Hematopoietic multipotent progenitor cell treated with erythropoietin and hydrocortisone succinate and interleukin-3 and kit ligand, for 8 days (in vitro differentiated cells): Measurements from ENCODE around the gene RAP1GAP.
"Not testable (repeated sequence)": the region's sequence is repeated elsewhere in the genome, so short reads cannot be mapped to it uniquely, and the experiment has no call there.

Experiments used
- DNase-seq: peaks from one replicate; pipeline ENCODE4 v3.0.0-alpha.2; 2015

The RAP1GAP gene

DNA sequence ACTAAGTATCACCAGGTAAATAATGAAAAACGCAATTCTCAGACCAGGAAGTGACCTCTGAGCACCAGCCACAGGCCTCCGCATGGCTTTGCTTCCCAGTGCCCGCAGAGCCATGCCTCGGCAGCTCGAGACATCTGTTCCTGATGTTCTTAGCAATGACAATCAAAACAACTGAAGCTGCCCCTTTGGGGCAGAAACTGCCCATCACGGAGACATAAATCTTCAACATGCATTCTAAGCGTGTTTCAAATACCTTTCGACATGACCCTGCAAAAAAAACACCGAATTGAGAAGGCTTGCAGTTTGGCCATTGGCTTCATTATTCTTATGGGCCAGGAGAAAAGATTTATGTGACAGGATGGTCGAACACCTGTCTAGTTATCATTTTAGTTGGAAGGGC lies 5.8 kb upstream of the RAP1GAP start:
- no peak for DNase-seq

DNA sequence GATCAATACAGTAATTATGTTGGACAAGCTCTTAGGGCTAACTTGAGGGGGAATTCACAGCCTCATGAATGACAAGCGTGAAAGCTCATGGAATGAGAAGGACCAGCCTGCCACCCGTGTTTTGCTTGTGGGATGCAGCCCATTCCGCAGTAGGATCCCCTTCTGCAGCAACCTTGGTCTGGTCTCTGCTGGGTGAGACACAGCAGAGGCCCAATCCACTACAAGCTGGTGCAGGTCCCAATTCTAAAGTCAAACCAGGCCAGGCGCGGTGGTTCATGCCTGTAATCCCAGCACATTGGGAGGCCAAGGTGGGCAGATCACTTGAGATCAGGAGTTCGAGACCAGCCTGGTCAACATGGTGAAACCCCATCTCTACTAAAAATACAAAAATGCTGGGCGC lies 4.7 kb upstream of the RAP1GAP start:
- DNase-seq = not testable (repeated sequence)

DNA sequence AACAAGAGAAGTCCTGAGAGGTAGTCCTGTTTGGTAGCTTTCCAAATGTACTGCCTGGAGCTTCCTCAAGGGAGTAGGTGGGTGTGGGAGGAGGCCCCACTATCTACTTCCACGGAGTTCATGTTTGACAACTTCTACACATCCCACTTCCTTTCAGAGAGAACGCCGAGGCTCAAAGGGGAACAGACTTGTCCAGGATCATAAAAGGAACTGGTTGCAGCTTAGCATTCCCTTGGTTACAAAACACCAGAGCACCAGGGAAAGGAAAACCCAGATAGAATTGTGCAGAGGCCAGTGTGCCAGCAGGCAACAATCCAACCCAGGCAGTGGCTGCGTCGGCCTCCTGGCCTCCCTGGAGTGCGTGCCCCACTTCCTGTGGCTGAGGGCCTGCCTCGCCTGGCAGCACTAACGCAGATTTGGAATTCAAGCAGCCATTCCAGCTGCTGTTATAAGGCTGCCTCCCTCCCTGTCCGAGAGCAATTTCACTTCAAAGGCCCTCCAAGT lies 4.2 kb upstream of the RAP1GAP start:
- DNase-seq = peak; percentile 43

DNA sequence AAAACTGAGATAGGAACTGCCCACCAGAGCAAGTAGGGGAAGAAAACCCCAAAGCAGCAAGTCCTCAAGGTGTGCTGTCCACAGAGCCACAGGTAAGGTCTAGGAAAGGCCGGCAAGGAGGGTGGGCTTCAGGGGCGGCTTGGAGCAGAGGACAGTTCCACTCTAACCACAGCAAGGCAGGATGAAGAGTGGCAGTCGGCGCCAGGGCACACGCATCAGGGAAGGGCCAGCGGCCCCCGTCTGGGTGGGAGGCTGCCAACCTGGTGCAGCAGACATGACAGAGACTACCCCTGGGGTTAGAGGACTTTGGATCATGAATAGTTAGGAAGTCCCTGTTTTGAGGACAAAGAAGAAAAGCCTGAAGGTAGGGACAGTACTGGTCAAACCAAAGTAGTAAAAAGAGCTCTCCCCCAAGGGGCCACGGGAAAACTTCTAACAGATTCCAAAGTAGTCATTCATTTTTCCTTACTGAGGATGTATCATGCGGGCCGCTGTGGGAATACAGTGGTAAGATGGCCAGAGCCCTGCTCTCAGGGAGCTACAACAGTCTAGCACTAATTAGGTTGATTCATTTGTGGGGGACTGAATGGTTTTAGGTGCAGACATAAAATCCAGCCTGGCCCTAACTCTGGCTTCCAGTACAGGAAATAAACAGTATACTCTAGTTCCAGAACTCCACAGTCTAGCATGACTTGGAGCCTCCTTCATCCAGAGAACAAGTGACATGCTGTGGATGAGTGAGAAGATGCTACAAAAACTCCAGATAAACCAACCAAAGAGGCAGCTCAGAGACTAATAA lies 3.5 kb upstream of the RAP1GAP start:
- no peak for DNase-seq

DNA sequence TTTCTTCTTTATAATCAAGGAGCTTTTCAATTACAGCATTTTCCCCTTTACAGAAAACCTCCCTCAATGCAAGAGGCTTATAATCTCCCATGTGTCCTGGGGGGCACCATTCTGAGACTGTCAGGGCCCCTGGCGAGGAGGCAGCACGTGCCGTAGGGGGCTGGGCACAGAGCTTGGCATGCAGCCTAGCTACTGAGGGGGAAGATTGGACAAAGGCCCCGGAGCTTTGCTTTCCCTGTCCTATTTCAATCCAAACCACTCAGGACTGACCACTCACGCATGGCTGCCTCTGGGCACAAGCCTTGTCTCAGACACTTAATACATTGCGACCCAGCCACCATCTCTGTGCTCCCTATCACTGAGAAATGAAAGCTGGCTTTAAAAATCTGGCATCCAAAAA lies 2.8 kb upstream of the RAP1GAP start:
- no peak for DNase-seq

DNA sequence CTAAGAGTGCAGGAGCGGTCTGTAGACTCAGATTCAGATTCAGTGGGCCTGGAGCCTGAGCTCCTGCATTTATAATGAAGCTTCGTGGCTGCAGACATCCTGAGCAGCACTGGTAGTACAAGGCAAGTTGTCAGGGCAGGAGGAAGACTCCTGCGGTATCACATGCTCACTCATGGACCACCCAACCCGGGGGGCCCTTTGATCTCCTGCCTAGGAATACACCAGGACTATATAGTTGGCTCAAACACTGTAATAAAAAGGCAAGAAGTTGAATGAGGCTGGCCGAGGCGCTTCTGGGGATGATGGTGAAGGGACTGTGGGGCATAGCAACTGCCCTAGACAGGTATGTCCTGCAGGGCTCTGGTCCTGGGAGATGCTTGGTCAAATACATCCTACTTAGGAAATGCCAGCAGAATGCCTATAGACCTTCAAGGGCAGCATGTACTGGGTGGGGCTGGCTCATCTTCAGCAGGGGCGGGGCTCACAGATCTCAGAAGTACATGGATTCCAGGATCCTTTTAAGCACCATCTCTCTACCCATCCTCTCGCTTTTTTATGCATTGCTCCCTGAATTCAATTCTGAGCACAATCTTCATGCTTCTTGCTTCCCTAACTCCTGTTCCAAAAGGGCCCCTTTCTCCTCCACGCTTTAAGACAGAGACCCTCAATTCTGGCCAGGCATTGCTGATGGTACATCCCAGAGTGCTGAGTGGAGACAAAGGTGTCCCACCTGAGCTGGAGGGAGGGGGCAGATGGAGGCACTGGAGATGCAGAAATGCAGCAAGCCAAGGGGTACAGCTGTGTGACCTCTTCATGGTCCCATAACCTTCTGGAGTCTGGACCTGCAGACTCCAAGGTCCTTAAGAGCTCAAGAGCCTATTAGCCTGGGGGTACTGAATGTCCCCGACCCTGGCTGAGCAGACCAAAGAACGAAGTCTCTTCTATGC lies 2.1 kb upstream of the RAP1GAP start:
- no peak for DNase-seq

DNA sequence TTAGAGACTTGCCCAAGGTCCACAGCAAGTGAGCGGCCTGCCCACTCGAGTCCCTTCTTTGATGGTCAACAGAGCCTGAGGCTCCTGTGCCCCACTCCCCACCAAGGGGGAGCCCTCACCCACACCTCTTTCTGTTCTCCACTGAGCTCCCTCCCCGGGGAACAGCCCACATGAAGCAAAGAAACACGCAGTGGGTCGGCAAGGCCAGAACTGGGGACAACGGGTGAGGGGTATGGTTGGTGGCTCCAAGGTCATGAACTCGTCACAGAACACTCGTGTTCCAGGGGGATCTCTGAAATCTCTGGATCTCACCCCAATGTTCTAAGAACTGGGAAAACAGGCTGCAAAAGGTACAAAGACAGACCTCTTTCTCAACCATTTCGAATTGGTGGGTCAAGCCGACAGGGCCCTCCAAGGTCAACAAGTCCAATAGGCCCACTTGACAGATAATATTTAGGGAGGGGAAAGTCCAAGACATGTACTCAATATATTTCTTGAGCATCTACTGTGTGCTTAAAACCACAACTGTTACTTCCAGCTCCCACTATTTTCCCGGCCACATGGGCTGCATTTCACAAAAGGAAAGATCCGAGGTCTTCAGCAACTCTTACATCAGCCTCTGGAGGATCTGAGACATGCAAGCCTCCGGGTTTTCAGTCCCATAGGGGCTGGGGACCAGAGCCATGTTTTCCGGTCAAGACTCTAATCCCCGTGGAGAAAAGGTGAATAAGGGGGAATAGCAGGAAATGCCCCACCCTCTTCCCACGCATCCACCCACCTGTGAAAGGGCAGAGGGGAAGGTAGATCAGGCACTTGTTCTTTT lies 1.1 kb upstream of the RAP1GAP start:
- DNase-seq = no peak

DNA sequence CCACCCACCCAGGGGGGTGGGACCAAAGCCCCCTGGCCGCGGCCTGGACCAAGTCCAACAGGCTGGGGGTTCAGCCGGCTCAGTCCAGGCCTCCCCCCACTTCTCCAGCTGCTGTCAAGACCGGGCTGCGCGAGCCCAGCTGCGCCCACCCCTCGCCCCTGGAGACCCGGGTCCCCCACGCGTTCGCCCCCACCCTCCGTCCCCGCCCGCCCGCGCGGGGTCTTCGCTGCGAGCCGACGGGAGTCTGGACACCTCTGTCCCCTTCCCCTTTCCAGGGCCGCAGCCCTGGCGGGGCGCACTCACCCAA lies 253 bp downstream of the RAP1GAP start:
- no peak for DNase-seq

DNA sequence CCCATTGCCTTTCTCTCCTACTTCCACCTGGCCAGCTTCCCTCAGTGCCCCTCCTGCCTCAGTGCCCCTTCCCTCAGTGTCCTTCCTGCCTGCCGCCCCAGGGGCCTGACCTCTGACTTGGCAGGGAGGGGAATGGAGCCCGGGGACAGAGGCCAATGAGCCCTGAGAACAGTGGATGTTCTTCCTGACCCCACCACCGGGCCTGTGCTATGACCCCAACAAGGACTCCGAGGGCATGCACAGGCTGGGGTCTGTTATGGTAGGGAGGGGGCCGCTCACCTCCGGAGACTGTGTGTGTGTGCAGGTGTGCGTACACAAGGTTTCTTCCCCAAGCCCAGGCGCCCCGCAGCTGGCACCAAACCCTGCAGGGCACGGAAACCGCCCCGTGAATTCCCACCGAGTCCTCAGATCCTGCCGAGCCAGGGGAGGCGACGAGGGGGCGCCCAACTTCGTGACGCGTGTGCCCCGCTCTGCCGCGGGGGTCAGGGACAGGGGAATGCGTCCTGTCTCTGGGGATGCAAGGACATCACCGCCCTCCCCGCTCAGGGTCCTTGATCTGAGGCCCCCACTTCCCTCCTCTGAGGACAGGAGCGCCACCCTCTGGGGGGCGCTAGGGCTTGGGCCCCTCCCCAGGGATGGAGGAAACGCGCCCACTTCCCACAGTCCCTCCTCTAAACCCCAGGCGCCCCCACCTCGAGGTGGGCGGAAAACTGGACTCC lies 766 bp downstream of the RAP1GAP start:
- no peak for DNase-seq

DNA sequence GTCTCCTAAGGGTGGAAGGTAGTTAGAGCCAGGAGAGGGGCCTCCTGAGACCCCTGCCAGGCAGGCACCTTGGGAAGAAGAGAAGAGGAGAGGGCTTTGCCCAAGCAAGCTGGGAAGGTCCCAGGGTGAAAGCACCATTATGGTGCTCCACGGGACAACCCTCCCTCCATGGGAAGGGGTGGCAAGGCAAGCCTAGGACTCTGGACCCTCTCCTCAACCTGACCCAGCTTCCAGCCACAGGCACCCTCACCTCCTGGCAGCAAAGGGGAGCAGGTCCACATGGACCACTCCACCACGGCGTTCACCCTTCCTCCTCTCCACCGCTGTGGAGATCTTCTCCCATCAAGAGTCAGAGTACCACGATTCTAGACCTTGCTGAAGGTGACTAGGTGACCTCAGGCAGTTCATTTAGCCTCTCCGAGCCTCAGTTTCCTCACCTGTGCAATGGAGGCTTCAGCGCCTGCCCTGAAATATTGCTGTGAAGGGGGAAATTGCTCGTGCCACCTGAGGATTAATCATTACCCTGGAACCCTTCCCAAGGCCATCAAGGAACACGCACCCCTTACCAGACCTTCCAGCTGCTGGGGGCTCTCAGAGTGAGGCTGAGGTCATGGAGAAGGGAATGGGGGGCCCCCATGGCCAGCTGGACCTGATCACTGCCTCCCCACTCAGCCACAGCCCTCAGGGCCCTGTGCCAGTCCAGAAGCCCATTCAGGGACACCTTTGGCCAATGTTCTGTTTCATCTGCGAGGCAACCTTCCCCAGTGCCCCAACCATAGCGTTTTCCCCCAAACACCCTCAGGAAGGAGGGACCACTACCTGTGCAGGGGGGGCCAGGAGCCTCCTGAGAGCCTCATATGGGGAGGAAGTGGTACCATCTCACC lies 1.6 kb downstream of the RAP1GAP start:
- DNase-seq = no peak

DNA sequence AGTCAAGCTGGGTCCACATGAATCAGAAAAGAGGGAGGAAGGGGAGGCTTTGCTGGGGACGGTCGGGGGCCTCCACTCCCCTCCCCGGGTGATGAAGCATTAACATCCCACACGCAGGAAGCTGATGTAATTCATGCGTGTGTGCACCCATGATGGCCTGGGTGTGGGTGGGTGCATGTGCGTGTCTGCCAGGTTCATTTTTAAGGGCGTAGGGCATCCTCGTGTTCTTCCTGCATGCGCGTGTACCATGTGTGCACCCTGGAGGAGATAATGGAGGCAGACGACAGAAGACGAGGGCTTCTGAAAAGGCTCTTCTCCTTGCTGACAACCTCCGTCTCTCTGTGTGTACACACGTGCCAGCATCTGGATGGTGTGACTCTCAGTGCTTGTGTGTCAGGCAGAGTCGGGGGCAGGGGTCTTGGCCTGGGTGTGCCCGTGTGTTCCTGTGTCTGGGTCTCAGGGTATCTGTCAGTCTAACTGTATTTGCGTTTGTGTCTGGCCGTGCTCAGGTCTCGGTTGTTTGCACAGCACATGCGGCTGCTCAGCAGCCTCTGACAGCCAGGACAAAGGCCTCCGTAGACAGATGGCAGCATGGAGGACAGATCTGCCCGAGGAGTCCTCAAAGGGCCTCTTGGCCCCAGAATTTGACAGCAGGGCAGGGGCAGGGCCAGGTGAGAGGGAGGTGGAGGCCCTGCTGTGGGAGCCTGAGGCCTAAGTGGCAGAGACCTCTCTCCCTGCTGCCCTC lies 2.4 kb downstream of the RAP1GAP start:
- no peak for DNase-seq

DNA sequence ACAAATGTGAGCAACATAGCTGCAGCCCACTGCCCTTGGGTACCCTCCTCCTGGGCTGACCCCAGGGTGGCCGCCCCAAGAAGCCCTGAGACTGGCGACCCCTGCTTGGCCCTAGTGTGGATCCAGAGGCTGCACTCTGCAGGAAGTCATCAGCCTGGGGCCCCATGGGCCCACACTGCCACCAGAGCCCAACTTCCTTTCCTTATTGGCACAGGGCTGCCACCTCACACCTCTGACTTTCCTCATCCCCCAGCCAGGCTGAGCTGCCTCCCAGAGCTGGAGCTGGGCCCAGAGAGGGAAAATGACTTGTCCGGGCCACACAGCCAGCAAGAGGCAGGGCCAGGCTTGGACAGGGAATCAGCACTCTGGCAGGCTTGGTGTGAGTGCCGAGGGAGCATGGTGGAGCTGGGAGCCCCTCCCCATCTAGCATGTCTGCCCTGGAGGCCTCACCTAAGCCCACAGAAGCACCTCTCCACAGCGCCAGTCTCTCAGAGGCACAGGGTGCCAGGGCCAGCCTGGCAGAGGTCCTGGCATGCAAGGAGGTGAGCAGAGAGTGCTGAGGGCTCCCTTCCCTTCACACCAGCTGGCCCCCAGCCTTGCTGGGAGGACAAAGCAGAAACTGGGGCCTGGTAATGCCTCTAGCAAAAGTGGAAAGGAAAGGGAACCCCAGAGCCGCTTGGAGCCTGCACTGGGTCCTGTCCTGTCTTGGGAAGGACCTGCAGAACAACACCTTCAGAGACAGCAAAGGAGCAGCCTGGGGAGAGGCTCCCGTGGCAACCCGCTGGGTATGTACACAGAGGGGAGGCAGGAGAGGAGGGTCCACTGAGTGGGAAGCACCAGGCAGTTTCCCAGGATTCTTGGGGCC lies 3.2 kb downstream of the RAP1GAP start:
- DNase-seq = no peak

DNA sequence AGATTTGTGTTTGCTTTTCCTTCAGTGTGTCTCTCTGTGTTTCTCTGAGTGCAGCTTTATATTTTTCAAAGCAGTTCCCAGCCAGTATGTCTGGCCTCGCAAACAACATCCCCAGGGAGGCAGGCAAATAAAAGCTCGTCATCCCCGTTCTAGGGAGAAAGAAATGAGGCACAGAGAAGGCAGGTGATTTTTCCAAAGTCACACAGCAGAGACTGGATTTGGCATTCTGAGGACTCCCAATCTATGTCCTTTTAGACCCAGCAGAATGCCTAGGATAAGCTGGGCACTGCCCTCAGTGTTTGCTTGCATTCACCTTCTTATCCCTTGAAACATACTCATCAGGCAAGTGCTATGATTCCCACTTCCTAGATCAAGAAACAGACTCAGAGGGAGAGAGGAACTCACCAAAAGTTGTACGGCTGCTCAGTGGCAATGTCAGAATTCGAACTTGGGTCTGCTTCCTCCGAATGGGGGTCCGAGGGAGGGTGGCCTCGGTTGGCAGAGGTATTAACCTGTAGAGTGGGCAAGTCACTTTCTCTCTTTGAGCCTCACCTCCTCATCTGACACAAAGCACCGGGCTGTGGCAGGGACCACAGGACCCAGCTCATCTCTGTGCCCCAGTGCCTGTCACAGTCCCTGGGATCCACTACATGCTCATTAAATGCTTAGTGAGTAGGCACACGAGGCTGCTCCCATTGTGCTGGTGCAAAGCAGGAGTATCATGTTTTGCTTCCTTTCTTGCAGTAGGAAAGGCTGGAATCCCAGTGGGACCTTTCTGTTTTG lies 4.2 kb downstream of the RAP1GAP start:
- no peak for DNase-seq

DNA sequence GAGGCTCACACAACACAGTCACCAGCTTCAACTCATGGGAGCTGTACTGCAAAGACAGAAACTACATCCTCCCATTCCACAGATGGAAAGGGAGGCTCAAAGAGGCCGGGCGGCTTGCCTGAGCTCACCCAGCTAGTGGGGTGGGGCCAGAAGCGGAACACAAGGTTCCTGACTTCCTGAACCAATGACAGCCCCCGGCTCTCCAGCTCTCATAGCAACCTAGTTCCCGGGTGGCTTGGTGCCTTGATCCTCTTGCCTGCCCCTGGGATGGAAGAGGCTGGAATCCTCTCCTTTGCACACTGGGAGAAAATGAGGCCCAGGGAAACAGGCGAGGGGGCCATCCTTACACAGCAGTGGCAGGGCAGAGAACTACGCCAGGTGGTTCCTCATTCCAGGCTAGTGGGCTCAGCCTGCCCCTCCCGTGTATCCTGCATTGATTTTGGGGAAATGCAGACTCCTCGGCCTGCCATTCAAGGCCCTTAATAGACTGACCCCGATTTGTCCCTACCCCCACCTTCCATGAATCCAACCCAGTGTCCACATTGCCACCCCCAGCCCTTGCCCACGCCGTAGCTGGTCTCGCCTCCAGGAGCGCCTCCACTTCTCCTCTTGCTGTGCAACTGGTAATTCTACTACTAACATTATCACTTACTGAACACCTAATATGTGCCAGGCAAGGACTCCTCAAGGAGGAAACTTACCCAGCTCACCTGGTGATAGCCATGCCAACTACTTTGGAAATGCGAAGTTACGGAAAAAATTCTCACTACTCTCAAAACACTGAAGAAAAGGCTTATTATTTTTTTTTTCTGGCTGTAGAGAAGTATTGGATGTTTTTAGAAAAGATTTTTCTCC lies 5.0 kb downstream of the RAP1GAP start:
- no peak for DNase-seq

DNA sequence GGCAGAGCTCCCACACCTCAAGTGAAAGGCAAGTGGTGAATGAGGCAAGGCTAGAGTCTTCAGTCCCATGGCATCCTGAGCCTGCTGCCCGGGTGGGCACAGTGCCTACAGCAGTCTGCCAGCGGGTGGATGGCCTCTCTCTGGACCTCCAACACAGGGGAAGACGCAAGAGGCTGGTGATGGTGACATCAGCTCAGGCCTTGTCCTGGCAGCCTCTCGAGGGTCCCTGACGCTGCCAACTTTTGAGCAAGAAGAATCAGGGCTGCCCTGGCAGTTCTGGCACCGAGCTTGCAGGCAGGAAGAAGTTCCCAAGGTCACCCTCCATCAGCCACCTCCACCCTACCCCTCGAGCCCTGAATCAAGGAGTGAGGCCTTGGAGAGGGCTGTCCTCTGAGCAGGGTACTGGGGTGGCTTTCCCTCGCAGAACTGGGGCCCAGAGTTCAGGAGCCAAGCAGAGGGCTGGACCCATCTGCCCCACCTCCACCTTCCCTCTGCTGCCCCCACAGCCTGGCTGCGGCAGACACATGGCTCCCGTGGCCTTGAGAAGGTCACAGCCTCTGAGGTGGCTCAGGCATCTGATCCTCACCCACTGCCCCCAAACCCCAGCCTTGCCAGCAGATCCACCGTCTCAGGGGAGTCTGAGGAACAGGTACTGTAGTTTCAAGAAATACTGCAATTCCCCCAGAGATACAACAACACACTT lies 5.8 kb downstream of the RAP1GAP start:
- no peak for DNase-seq

DNA sequence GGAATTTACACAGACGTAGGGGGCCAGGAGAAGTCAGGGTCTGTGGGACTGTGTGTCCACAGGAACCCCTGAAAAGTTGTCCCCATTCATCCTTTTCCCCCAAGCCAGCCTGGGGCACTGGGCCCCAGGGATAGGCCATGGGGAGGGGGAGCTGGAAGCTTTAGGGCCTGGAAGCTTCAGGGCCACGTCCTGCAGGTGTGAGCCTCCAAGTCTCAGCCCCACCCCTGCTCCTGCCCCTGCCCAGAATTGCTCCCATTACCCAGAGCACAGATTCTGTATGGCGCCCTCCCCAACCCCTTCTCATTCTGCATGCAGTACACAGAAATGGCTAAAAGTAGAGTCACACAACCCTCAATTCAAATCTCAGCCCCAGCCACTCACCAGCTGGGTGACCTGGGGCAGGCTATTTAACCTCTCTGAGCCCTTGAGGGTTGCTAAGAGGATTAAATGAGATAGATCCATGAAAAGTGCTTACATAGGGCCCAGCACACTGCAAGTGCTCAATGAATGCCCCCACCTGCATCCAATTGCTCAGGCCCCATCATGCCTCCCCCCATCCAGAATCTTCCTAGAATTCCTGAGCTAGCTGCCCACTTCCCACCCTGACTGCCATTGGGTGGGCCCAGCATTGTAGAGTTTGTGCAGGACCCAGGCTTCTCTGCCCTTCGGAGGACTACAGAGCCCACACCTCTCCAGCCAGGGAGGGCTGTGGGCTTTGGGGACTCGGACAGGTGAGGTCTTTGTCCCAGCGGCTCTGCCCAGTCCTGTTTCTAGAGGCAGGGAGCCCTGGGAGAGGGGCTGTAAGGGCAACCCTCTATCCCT lies 6.5 kb downstream of the RAP1GAP start:
- no peak for DNase-seq
